H9 (cell line): Measurements from ENCODE around the gene SLC38A1. TPM values are rescaled to one million over a fixed set of nuclear protein-coding genes. Genes with fewer than 3 reads are reported as not detected.
A peak's percentile ranks its signal among the peaks of the same experiment; 100 is the strongest.

ENCODE experiments used
- DNase-seq: peaks from one replicate; pipeline ENCODE4 v3.0.0-alpha.2; 2017
- H2AFZ ChIP-seq: one replicate; pipeline ENCODE4 v1.6.1; 2013; ENCODE audit warnings: mild to moderate bottlenecking, low read length, control low read depth, moderate library complexity
- H2AK5ac ChIP-seq: 2 replicates; pipeline ENCODE4 v1.6.1; 2013; ENCODE audit warnings: low read length, control low read depth, mixed read lengths; ENCODE audit not compliant: insufficient read length
- H2BK120ac ChIP-seq: one replicate; pipeline ENCODE4 v1.6.1; 2013; ENCODE audit warnings: low read depth, mild to moderate bottlenecking, low read length, control low read depth, inconsistent platforms; ENCODE audit not compliant: poor library complexity, severe bottlenecking
- H2BK12ac ChIP-seq: 2 replicates; pipeline ENCODE4 v1.6.1; 2013; ENCODE audit warnings: low read length, control low read depth, mixed read lengths, low read depth; ENCODE audit not compliant: insufficient read length
- H2BK15ac ChIP-seq: 2 replicates; pipeline ENCODE4 v1.6.1; 2013; ENCODE audit warnings: low read depth, low read length, control low read depth
- H2BK20ac ChIP-seq: one replicate; pipeline ENCODE4 v1.6.1; 2013; ENCODE audit warnings: low read depth, mild to moderate bottlenecking, low read length, control low read depth, inconsistent platforms; ENCODE audit not compliant: poor library complexity, severe bottlenecking
- H2BK5ac ChIP-seq: 2 replicates; pipeline ENCODE4 v1.6.1; 2013; ENCODE audit warnings: low read length, control low read depth, mixed read lengths; ENCODE audit not compliant: insufficient read length
- H3K14ac ChIP-seq: 2 replicates; pipeline ENCODE4 v1.6.1; 2013; ENCODE audit warnings: low read length, control low read depth; ENCODE audit not compliant: insufficient read depth
- H3K18ac ChIP-seq: 2 replicates; pipeline ENCODE4 v1.6.1; 2013; ENCODE audit warnings: low read depth, mild to moderate bottlenecking, mixed read lengths, low read length, control low read depth; ENCODE audit not compliant: insufficient read length
- H3K23ac ChIP-seq: 2 replicates; pipeline ENCODE4 v1.6.1; 2013; ENCODE audit warnings: low read length, control low read depth, mixed read lengths, low read depth; ENCODE audit not compliant: insufficient read length
- H3K23me2 ChIP-seq: 2 replicates; pipeline ENCODE4 v1.6.1; 2013; ENCODE audit warnings: low read depth, mild to moderate bottlenecking, mixed read lengths, low read length, control low read depth; ENCODE audit not compliant: insufficient read length, poor library complexity, severe bottlenecking
- H3K27ac ChIP-seq: 2 replicates; pipeline ENCODE4 v1.5.1; 2013; ENCODE audit warnings: low read length, control low read depth, mixed read lengths, low read depth; ENCODE audit not compliant: insufficient read length
- H3K27me3 ChIP-seq: 2 replicates; pipeline ENCODE4 v1.6.1; 2013; ENCODE audit warnings: low read length, control low read depth, inconsistent platforms; ENCODE audit not compliant: insufficient read depth
- H3K4ac ChIP-seq: 2 replicates; pipeline ENCODE4 v1.6.1; 2013; ENCODE audit warnings: low read depth, mild to moderate bottlenecking, control low read depth, inconsistent platforms, low read length, moderate library complexity
- H3K4me1 ChIP-seq: 2 replicates; pipeline ENCODE4 v1.6.1; 2013; ENCODE audit warnings: low read length, control low read depth, inconsistent platforms; ENCODE audit not compliant: insufficient read depth
- H3K4me2 ChIP-seq: 2 replicates; pipeline ENCODE4 v1.6.1; 2013; ENCODE audit warnings: low read length, control low read depth, mixed read lengths; ENCODE audit not compliant: insufficient read length, insufficient read depth
- H3K56ac ChIP-seq: 2 replicates; pipeline ENCODE4 v1.6.1; 2013; ENCODE audit warnings: low read depth, mild to moderate bottlenecking, mixed read lengths, low read length, control low read depth; ENCODE audit not compliant: insufficient read length
- H3K79me1 ChIP-seq: 2 replicates; pipeline ENCODE4 v1.6.1; 2013; ENCODE audit warnings: low read depth, mild to moderate bottlenecking, moderate library complexity, low read length, control low read depth, inconsistent platforms; ENCODE audit not compliant: insufficient read depth, poor library complexity, severe bottlenecking
- H3K79me2 ChIP-seq: 2 replicates; pipeline ENCODE4 v1.6.1; 2013; ENCODE audit warnings: low read length, control low read depth, inconsistent platforms; ENCODE audit not compliant: insufficient read depth
- H3K9ac ChIP-seq: 2 replicates; pipeline ENCODE4 v1.6.1; 2013; ENCODE audit warnings: low read length, control low read depth, mixed read lengths; ENCODE audit not compliant: insufficient read length; ENCODE audit errors: extremely low read depth
- H3K9me3 ChIP-seq: one replicate; pipeline ENCODE4 v1.6.1; 2013; ENCODE audit warnings: low read depth, low read length, inconsistent platforms; ENCODE audit not compliant: control insufficient read depth
- H3T11ph ChIP-seq: one replicate; pipeline ENCODE4 v1.6.1; 2013; ENCODE audit warnings: mild to moderate bottlenecking, low read length, control low read depth, inconsistent platforms
- H4K20me1 ChIP-seq: one replicate; pipeline ENCODE4 v1.6.1; 2013; ENCODE audit not compliant: control insufficient read depth, insufficient read length, insufficient read depth
- H4K5ac ChIP-seq: 2 replicates; pipeline ENCODE4 v1.6.1; 2013; ENCODE audit warnings: low read depth, mild to moderate bottlenecking, mixed read lengths, low read length, control low read depth; ENCODE audit not compliant: insufficient read length
- H4K8ac ChIP-seq: replicated peaks from 2 replicates; pipeline ENCODE4 v1.6.1; 2013; ENCODE audit warnings: low read length, control low read depth, mixed read lengths, low read depth; ENCODE audit not compliant: insufficient read length
- H4K91ac ChIP-seq: 2 replicates; pipeline ENCODE4 v1.6.1; 2013; ENCODE audit warnings: low read depth, mild to moderate bottlenecking, moderate library complexity, mixed read lengths, low read length, control low read depth; ENCODE audit not compliant: insufficient read length
- H3K27ac Mint-ChIP-seq, 3 experiments: 2 replicates in 2 of 3; 3 replicates in 1 of 3; pipeline ENCODE4 v1.8.0; 2020 to 2021; ENCODE audit warnings: mixed read lengths in 3 of 3, mild to moderate bottlenecking in 1 of 3, moderate library complexity in 1 of 3
- H3K27me3 Mint-ChIP-seq: 2 replicates; pipeline ENCODE4 v1.8.0; 2021; ENCODE audit warnings: low read depth, mild to moderate bottlenecking, moderate library complexity, mixed read lengths
- H3K36me3 Mint-ChIP-seq, 3 experiments: 2 replicates in 2 of 3; 3 replicates in 1 of 3; pipeline ENCODE4 v1.8.0; 2020 to 2021; ENCODE audit warnings: low read depth in 3 of 3, mixed read lengths in 3 of 3; ENCODE audit not compliant: insufficient read depth in 1 of 3
- H3K4me1 Mint-ChIP-seq, 2 experiments: 2 replicates each; pipeline ENCODE4 v1.8.0; 2020; ENCODE audit warnings: mixed read lengths in 2 of 2
- H3K4me3 Mint-ChIP-seq, 2 experiments: 2 replicates in 1 of 2; 3 replicates in 1 of 2; pipeline ENCODE4 v1.8.0; 2020 to 2021; ENCODE audit warnings: mild to moderate bottlenecking in 2 of 2, mixed read lengths in 2 of 2, moderate library complexity in 1 of 2
- H3K9me3 Mint-ChIP-seq, 2 experiments: 2 replicates in 1 of 2; 3 replicates in 1 of 2; pipeline ENCODE4 v1.8.0; 2020; ENCODE audit warnings: mild to moderate bottlenecking in 2 of 2, mixed read lengths in 2 of 2, moderate library complexity in 1 of 2
- WGBS: extraction: QIAGEN DNeasy Blood & Tissue Kit; methylation state at CpG from one replicate; pipeline ENCODE4 v1.1.7; 2013; ENCODE audit warnings: missing lambda C conversion rate, low lambda C conversion rate, mixed read lengths; ENCODE audit not compliant: insufficient read length; ENCODE audit errors: extremely low coverage; 5-methylcytosine and 5-hydroxymethylcytosine counted together
- total RNA-seq: library from RNA; stranded (reverse); gene quantifications from 2 replicates; pipeline ENCODE4 v1.2.1, GENCODE V29; 2021
- TF ChIP-seq, protein P1 (sequence below): fragments of 200-600 bp; sonication (generic); conservative IDR thresholded peaks from 3 replicates; pipeline ENCODE4 v1.8.0; 2021; ENCODE audit warnings: antibody characterized with exemption, mild to moderate bottlenecking

The SLC38A1 gene
- total RNA-seq, 1 experiment from 2014 or later: 216 TPM

DNA sequence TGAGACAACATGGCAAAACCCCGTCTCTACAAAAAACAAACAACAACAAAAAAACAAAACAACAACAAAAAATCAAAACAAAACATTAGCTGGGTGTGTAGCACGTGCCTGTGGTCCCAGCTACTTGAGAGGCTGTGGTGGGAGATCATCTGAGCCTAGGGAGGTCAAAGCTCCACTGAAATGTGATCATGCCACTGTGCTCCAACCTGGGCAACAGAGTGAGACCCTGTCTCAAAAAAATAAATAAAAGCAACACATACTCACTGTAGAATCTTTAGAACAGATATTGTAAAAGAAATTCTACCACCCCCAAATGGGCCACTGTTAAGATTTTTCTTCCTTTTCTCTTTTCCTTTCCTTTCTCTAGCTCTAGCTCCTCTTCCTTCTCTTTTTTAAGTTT lies 26.3 kb downstream of the SLC38A1 start:
- H3K4me3 Mint-ChIP-seq: no peak overlapping the region

More for the DNA sequence above, 26.3 kb downstream of the SLC38A1 start:
- H3K27me3 Mint-ChIP-seq: no peaks in the 10 kb centered on the region
- TF ChIP-seq, protein P1, sequence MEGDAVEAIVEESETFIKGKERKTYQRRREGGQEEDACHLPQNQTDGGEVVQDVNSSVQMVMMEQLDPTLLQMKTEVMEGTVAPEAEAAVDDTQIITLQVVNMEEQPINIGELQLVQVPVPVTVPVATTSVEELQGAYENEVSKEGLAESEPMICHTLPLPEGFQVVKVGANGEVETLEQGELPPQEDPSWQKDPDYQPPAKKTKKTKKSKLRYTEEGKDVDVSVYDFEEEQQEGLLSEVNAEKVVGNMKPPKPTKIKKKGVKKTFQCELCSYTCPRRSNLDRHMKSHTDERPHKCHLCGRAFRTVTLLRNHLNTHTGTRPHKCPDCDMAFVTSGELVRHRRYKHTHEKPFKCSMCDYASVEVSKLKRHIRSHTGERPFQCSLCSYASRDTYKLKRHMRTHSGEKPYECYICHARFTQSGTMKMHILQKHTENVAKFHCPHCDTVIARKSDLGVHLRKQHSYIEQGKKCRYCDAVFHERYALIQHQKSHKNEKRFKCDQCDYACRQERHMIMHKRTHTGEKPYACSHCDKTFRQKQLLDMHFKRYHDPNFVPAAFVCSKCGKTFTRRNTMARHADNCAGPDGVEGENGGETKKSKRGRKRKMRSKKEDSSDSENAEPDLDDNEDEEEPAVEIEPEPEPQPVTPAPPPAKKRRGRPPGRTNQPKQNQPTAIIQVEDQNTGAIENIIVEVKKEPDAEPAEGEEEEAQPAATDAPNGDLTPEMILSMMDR: no peak
- Histone ChIP-seq H2BK15ac (no peak overlapping the region), H3K23ac (no peak overlapping the region), H4K5ac (no peak overlapping the region), H3K56ac (no peak overlapping the region), H2BK5ac (no peak overlapping the region), H3K18ac (no peak overlapping the region), H3K27ac (no peak overlapping the region), H3K27me3 (no peaks in the 10 kb centered on the region), H3K4me1 (peaks cover 3% of the 10 kb centered on the region), H3K79me2 (peaks cover 54% of the 10 kb centered on the region), H4K20me1 (no peaks in the 10 kb centered on the region), H2AFZ (no peak overlapping the region), H3T11ph (no peak overlapping the region), H2AK5ac (no peak overlapping the region), H3K14ac (no peak overlapping the region), H2BK120ac (no peak overlapping the region), H4K91ac (no peak overlapping the region), H3K4ac (no peak overlapping the region), H3K4me2 (no peak overlapping the region), H2BK12ac (no peak overlapping the region), H3K23me2 (no peaks in the 10 kb centered on the region), H3K9ac (no peak overlapping the region), H3K79me1 (peaks cover 18% of the 10 kb centered on the region), H3K9me3 (no peaks in the 10 kb centered on the region), H2BK20ac (no peak overlapping the region), H4K8ac (no peak overlapping the region)
- H3K36me3 Mint-ChIP-seq: peaks cover 73 to 82% (median 74%) of the 10 kb centered on the region in 3 experiments
- peaks cover 18% of the 10 kb centered on the region in 2 experiments for H3K4me1 Mint-ChIP-seq
- peak overlapping the region in 1 of 3 experiments; percentile 14; a peak in 1 of 7 replicates for H3K27ac Mint-ChIP-seq
- WGBS: no CpG with 5 or more reads among the region's 2 CpGs
- H3K9me3 Mint-ChIP-seq: peaks cover 7 to 18% of the 10 kb centered on the region in 2 experiments
- no peak for DNase-seq
